ENCODE measurements around the gene NANOS2. TPM values are rescaled to one million over a fixed set of nuclear protein-coding genes. Genes with fewer than 3 reads are reported as not detected.
A peak's percentile ranks its signal among the peaks of the same experiment; 100 is the strongest.

The NANOS2 gene
- total RNA-seq, 1 experiment from 2014 or later = not detected

GRCh38 chr19:45865269-45865948, 49.2 kb downstream of the NANOS2 start:
- no peaks in the 10 kb centered on the region for H3K9me3 ChIP-seq (ENCODE audit: low read length)
- no peak overlapping the region for H3K4me3 ChIP-seq (ENCODE audit: low read length)
- H3K4me2 ChIP-seq (ENCODE audit: low read length) = no peak overlapping the region
- H3K27me3 ChIP-seq (ENCODE audit: low read length) = peaks cover 13% of the 10 kb centered on the region
- H2AFZ ChIP-seq (ENCODE audit: low read length) = no peak overlapping the region
- H4K20me1 ChIP-seq (ENCODE audit: low read length) = no peaks in the 10 kb centered on the region
- H3K36me3 ChIP-seq (ENCODE audit: low read depth, low read length) = no peaks in the 10 kb centered on the region
- H3K27ac ChIP-seq (ENCODE audit: low read length) = no peak overlapping the region
- no peak for DNase-seq
- BruUV-seq (replicated peaks) = no TSS peak
- TF ChIP-seq EZH2phosphoT487 (IDR thresholded peaks at IDR 0.05; ENCODE audit: borderline replicate concordance, low read length) = no peak
- ChIA-PET POLR2A (ENCODE audit: unreplicated experiment) (no interaction called here), CTCF (interaction anchor here (0.7 kb wide), 1 partner anchor 327 kb away, joined by 3 read pairs; no protein-coding TSS in a partner anchor)
- no peak overlapping the region for H3K9ac ChIP-seq (ENCODE audit: low read length)
- H3K9me2 ChIP-seq (replicated peaks; ENCODE audit: low read length) = no peaks in the 10 kb centered on the region
- intact Hi-C loops (cut with micrococcal nuclease) = no loop called here
- no peak for ATAC-seq
- H3K4me1 ChIP-seq (ENCODE audit: insufficient read depth, low read length) = no peaks in the 10 kb centered on the region
- H3K79me2 ChIP-seq (ENCODE audit: low read length) = peaks cover 23% of the 10 kb centered on the region
- H3F3A ChIP-seq (ENCODE audit: low read length, unreplicated experiment) = no peaks in the 10 kb centered on the region

- no peak overlapping the region for H3K27ac ChIP-seq (ENCODE audit: low read length)
- no peak overlapping the region for H3K4me2 ChIP-seq (ENCODE audit: low read length)
- H3K9me2 ChIP-seq (replicated peaks; ENCODE audit: low read length) = no peaks in the 10 kb centered on the region
- peaks cover 13% of the 10 kb centered on the region for H3K27me3 ChIP-seq (ENCODE audit: low read length)
- no peak overlapping the region for H3K4me3 ChIP-seq (ENCODE audit: low read length)
- H3K36me3 ChIP-seq (ENCODE audit: low read depth, low read length) = no peaks in the 10 kb centered on the region
- peaks cover 23% of the 10 kb centered on the region for H3K79me2 ChIP-seq (ENCODE audit: low read length)
- no peaks in the 10 kb centered on the region for H3F3A ChIP-seq (ENCODE audit: low read length, unreplicated experiment)
- DNase-seq (no peak), ATAC-seq (no peak)
- no peak overlapping the region for H3K9ac ChIP-seq (ENCODE audit: low read length)
- ChIA-PET CTCF (interaction anchor here (0.7 to 1.6 kb wide), 2 partner anchors 20 to 327 kb away, joined by 3 to 9 read pairs; no protein-coding TSS in a partner anchor), POLR2A (ENCODE audit: unreplicated experiment) (no interaction called here)
- TF ChIP-seq CTCF (conservative IDR thresholded peaks at IDR 0.05; ENCODE audit: low read depth, low read length) = no peak
- no peak for TF ChIP-seq EZH2 (IDR thresholded peaks at IDR 0.05; ENCODE audit: low read length, unreplicated experiment)
- TF ChIP-seq EZH2phosphoT487 (IDR thresholded peaks at IDR 0.05; ENCODE audit: borderline replicate concordance, low read length) = no peak
- H2AFZ ChIP-seq (ENCODE audit: low read length) = no peak overlapping the region
- H4K20me1 ChIP-seq (ENCODE audit: low read length) = no peaks in the 10 kb centered on the region
- BruUV-seq (replicated peaks) = no TSS peak
- no peaks in the 10 kb centered on the region for H3K9me3 ChIP-seq (ENCODE audit: low read length)
- intact Hi-C loops (cut with micrococcal nuclease) = no loop called here
- H3K4me1 ChIP-seq (ENCODE audit: insufficient read depth, low read length) = no peaks in the 10 kb centered on the region
Measured at GRCh38 chr19:45864629-45865082, 49.9 kb downstream of the NANOS2 start.

- peak within 1 kb of the TSS; percentile 82 for H3K4me3 ChIP-seq (ENCODE audit: low read length)
- H3K79me2 ChIP-seq (ENCODE audit: low read length) = peaks cover 23% of the 10 kb centered on the region
- peak; percentile 39 for DNase-seq
- H3K36me3 ChIP-seq (ENCODE audit: low read depth, low read length) = peaks cover under 1% of the 10 kb centered on the region; the same call in 1 of the 2 replicates
- H3K9ac ChIP-seq (ENCODE audit: low read length) = no peak within 1 kb of the TSS
- peaks cover 13% of the 10 kb centered on the region for H3K27me3 ChIP-seq (ENCODE audit: low read length)
- BruUV-seq (replicated peaks) = no TSS peak
- TF ChIP-seq CTCF (conservative IDR thresholded peaks at IDR 0.05; ENCODE audit: low read depth, low read length) (peak; percentile 53), EZH2 (IDR thresholded peaks at IDR 0.05; ENCODE audit: low read length, unreplicated experiment) (peak; percentile 69), EZH2phosphoT487 (IDR thresholded peaks at IDR 0.05; ENCODE audit: borderline replicate concordance, low read length) (no peak)
- H3K27ac ChIP-seq (ENCODE audit: low read length) = no peak within 1 kb of the TSS
- H3K9me3 ChIP-seq (ENCODE audit: low read length) = no peaks in the 10 kb centered on the region
- H3K4me2 ChIP-seq (ENCODE audit: low read length) = peak within 1 kb of the TSS; percentile 81
- ATAC-seq = no peak; the same call in 1 of the 2 replicates
- peak within 1 kb of the TSS; percentile 62 for H2AFZ ChIP-seq (ENCODE audit: low read length)
- CTCF ChIA-PET = interaction anchor here (0.6 to 1.6 kb wide), 5 partner anchors 8 to 334 kb away, joined by 3 to 9 read pairs (median 6); partner anchors contain the start of gene DMWD
- intact Hi-C loops (cut with micrococcal nuclease) = loop anchor here (2.0 kb wide), 1 partner anchor 19 kb away; no protein-coding TSS in a partner anchor
- H4K20me1 ChIP-seq (ENCODE audit: low read length) = no peaks in the 10 kb centered on the region
- POLR2A ChIA-PET (ENCODE audit: unreplicated experiment) = interaction anchor here (0.6 kb wide), 1 partner anchor 71 kb away, joined by 3 read pairs; no protein-coding TSS in a partner anchor
- no peaks in the 10 kb centered on the region for H3K9me2 ChIP-seq (replicated peaks; ENCODE audit: low read length)
- no peaks in the 10 kb centered on the region for H3F3A ChIP-seq (ENCODE audit: low read length, unreplicated experiment)
- no peaks in the 10 kb centered on the region for H3K4me1 ChIP-seq (ENCODE audit: insufficient read depth, low read length)
Measured at GRCh38 chr19:45863840-45864628, 50.5 kb downstream of the NANOS2 start, which contains the start of gene FOXA3. Gene FOXA3, plus strand, starts transcription at chr19:45864326. Its CDS starts 131 bp downstream, at chr19:45864457.
